Prostate gland (tissue), 2 donors: ENCODE results near the gene TOX3.

ENCODE experiments used
- POLR2A ChIP-seq: fragments of 450-650 bp; IDR thresholded peaks from one replicate; pipeline ENCODE4 v1.6.1; 2016; ENCODE audit warnings: antibody characterized with exemption, mild to moderate bottlenecking
- TF ChIP-seq, protein P1 (sequence below), 4 experiments: fragments of 200-600 bp in 2 of 4; fragments of 450-650 bp in 2 of 4; sonication (generic) in 2 of 4; IDR thresholded peaks; 1 replicate in 3 of 4; 2 replicates in 1 of 4; pipeline ENCODE4 v1.5.1; 2016 to 2019; ENCODE audit warnings: antibody characterized with exemption in 4 of 4, mild to moderate bottlenecking in 2 of 4, moderate library complexity in 2 of 4

GRCh38 chr16:52433643-52434042 is 113.3 kb downstream of the TOX3 start:
- TF ChIP-seq, protein P1, sequence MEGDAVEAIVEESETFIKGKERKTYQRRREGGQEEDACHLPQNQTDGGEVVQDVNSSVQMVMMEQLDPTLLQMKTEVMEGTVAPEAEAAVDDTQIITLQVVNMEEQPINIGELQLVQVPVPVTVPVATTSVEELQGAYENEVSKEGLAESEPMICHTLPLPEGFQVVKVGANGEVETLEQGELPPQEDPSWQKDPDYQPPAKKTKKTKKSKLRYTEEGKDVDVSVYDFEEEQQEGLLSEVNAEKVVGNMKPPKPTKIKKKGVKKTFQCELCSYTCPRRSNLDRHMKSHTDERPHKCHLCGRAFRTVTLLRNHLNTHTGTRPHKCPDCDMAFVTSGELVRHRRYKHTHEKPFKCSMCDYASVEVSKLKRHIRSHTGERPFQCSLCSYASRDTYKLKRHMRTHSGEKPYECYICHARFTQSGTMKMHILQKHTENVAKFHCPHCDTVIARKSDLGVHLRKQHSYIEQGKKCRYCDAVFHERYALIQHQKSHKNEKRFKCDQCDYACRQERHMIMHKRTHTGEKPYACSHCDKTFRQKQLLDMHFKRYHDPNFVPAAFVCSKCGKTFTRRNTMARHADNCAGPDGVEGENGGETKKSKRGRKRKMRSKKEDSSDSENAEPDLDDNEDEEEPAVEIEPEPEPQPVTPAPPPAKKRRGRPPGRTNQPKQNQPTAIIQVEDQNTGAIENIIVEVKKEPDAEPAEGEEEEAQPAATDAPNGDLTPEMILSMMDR (IDR thresholded peaks at IDR 0.05) = no peak
- no peak for TF ChIP-seq POLR2A
